HG02610 (cell line): Measurements from ENCODE around the gene RING1.
"Not testable (repeated sequence)": the region's sequence is repeated elsewhere in the genome, so short reads cannot be mapped to it uniquely, and the experiment has no call there.

Source experiments
- ATAC-seq: cut with Tn5 transposase; IDR thresholded peaks from one replicate; pipeline ENCODE4 v1.9.1; 2021; ENCODE audit warnings: mild to moderate bottlenecking, moderate library complexity; ENCODE audit not compliant: unreplicated experiment

The RING1 gene

DNA sequence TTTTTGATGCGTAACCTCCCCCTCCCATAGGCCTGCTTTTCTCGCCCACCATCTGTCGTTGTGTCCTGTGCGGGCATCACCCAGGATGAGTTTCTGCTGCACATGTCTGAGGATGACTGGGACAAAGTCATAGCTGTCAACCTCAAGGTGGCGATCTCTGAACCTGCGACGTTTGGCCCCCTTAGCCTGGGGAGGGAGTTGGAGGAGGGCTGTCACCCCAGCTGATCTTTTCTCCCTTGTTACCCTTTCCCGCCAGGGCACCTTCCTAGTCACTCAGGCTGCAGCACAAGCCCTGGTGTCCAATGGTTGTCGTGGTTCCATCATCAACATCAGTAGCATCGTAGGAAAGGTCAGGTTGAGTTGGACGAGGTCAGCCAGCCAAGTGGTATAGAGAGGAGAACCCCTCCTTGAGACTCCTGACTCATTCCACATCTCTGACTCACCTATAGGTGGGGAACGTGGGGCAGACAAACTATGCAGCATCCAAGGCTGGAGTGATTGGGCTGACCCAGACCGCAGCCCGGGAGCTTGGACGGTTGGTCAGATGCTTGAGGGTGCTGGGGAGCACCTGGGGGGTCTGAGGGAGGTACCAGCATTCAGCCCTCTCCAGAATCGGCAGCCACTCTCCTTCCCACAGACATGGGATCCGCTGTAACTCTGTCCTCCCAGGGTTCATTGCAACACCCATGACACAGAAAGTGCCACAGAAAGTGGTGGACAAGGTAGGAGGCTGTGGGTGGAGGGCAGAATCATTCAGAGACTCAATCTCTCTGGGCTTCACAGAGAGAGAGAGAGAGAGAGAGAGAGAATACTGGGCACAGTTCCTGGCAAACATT lies 2.9 kb upstream of the RING1 start:
- no peak for ATAC-seq

DNA sequence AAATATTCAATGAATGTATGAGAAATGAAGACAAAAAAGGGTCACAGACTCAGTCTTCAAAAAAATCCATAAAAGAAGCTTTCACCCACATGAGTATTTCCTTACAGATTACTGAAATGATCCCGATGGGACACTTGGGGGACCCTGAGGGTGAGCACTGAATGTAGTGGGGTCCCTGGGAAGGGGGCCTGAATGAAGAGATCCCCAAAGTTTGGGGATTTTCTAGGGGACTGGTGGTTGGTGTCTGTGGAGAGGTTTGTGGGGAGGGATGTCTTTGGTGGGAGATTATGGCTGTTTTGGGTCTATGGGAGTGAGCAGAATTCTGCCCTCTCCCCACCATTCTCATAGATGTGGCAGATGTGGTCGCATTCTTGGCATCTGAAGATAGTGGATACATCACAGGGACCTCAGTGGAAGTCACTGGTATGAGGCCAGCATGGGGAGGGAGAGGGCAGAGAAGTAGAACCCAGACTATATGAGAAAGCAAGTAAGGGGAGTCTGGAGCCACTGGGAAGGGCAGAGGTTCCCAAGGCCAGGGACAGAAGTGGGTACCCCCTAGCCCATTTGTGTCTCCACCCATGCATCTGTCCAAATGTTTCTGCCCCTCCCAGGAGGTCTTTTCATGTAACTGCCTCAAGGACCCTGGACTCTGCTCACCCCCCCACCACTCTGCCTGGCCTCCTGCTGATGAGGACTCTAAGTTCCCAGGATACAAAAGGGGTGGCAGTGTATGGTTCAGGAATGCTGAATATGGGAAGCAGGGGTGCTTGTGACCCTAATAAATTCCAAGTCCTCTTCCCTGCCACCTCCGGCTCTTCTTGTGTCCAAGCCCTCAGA lies 2.1 kb upstream of the RING1 start:
- ATAC-seq = no peak

DNA sequence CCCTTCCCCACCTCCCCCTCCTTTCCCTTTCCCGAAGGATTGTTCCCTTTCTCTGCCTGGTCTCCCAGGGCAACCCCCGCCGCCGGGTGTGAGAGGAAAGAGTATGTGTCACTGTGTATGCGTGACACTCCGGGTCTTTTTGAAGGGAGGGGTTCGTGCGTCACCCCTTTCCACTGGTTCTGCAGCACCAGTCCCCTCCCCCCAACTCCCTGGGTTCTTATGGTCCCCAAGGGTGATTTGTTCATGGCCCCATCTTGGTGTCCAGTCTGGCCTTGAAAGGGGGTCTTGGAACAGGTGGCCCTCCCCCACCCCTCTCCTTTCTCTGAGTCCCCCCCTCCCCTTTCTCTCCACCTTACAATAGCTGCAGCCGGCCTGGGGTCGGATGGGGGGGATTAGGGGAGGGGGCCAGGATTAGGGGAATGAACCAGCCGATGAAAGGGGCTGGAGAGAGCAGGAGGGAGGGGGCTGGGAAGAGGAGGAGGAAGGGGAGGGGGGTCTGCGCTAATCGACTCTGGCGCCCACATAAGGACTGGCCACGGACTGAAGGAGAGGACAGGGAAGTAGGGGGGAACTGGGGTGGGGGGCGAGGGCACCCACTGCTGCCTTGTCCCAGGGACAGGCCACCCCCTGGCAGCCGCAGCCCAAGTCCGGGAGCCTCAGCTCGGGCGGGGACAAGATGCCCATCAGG lies 1.3 kb upstream of the RING1 start:
- no peak for ATAC-seq

DNA sequence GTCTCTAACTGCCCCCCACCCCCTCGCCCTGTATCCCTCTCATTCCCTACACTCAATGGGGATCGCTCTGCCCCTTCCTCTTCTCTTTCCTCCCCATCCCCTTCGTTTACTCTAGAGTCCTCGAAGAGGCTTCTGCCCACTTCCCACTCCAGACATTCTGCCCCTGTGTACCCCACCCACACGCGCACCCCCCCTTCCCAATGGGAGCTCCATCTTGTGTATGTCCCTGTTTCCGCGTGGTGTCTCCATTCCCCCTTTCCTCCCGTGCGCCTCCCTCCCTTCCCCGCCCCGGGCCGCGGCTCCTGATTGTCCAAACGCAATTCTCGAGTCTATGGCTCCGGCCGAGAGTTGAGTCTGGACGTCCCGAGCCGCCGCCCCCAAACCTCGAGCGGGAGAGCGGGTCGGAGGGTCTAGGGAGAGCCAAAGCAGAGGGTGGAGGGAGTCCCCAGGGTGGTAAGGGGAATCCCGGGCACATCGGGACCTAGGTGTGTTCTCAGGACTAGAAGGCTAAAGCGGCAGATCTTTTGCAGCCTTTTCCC lies 679 bp upstream of the RING1 start:
- ATAC-seq = no peak

DNA sequence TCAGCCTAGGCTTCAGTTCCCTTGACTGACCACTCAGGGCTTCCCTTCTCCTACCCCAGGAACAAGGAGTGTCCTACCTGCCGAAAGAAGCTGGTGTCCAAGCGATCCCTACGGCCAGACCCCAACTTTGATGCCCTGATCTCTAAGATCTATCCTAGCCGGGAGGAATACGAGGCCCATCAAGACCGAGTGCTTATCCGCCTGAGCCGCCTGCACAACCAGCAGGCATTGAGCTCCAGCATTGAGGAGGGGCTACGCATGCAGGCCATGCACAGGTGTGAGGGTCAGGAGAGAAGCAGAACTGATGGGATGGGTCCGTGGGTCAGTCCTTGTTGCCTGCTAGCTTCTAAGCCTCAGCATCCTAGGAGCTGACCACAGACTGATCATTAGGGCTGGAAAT lies 1.6 kb downstream of the RING1 start:
- no peak for ATAC-seq

DNA sequence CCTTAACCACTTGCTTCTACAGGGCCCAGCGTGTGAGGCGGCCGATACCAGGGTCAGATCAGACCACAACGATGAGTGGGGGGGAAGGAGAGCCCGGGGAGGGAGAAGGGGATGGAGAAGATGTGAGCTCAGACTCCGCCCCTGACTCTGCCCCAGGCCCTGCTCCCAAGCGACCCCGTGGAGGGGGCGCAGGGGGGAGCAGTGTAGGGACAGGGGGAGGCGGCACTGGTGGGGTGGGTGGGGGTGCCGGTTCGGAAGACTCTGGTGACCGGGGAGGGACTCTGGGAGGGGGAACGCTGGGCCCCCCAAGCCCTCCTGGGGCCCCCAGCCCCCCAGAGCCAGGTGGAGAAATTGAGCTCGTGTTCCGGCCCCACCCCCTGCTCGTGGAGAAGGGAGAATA lies 2.8 kb downstream of the RING1 start:
- ATAC-seq = no peak

DNA sequence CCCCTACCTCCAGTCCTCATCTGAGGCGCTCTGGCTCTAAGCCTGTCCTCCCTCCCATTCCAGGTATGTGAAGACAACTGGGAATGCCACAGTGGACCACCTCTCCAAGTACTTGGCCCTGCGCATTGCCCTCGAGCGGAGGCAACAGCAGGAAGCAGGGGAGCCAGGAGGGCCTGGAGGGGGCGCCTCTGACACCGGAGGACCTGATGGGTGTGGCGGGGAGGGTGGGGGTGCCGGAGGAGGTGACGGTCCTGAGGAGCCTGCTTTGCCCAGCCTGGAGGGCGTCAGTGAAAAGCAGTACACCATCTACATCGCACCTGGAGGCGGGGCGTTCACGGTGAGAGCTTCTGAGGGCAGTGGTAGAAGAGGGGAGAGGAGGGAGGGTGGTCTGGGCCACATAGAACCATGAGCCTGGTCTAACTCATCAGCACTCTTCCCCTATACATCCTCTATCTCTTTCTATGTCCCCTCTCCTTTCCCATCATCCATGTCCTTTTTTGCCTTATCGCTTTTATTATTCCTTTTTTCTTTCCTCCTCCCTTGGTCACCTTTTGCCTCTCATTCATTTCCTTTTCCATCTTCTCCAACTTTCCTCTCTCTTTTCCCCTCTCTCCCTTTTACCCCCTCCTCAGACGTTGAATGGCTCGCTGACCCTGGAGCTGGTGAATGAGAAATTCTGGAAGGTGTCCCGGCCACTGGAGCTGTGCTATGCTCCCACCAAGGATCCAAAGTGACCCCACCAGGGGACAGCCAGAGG lies 3.5 kb downstream of the RING1 start:
- ATAC-seq = no peak

DNA sequence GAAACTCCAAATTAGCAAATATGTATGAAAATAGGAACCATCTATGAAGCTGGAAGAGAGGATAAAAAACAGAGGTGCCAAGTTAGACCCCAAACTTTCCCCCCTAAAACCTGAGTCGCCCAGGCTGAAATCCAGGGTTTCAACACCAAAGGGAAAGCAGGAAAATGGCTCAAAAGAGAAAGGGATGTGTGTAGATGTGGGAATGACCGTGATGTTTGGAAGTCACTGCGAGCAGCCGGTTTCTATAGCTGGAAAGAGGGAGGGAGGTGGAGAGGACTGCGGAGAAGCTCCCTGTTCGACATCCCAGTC lies 4.5 kb downstream of the RING1 start:
- ATAC-seq = no peak

DNA sequence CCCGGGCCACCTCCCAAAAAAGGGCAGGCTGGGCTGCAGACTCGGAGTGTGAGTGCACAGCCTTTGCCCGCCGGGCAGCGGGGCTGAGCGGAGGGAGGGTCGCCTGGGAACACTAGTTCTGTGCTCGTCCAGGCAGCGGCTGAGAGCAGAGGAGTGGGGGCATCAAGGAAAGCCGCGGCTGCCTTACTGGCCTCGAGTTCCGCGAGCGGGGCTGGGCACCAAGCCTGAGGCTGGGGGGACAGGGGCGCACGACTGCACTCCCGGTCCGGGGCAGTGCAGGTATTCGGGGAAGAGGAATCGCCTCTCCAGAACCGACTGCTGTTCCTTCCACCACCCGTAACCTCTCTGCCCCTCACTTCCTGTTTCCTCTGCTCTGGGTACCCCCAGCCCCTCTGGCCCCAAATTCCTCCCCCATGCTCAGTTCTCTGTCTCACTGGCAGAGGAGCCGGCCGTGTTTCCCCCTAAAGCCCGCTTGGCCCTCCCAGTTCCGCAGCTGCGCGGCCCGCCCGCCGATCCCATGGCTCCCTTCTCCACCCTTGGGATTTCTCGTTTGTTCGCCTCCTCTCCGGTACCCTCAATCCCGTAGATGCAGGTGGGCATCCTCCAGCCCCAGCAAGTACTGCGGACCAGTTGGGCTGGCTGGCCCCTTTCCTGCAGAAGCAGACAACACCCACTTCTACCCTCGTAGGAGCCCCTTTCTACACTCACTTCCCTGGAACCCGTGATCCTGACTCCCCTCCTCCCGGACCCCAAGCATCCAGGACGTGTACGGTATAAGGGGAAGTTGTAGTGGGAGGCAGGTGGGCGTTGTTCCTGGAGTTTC lies 5.1 kb downstream of the RING1 start:
- ATAC-seq = no peak

DNA sequence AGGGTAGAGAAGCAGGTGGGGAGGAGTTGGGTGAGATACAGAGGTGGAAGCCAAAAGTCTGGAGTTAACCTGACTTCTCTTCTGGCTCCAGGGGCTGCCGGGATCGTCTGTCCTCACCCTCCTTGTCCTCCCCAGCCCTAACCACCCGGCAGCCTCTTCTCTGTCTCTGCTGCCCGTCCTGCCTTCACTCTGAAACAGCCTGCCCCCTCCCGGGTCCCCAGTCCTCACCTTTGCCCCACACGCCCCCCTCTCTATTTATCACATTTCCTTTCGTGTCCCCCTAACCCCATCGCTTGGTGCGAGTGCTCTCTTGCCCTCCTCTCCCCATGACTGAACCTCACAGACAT lies 5.7 kb downstream of the RING1 start:
- no peak for ATAC-seq

DNA sequence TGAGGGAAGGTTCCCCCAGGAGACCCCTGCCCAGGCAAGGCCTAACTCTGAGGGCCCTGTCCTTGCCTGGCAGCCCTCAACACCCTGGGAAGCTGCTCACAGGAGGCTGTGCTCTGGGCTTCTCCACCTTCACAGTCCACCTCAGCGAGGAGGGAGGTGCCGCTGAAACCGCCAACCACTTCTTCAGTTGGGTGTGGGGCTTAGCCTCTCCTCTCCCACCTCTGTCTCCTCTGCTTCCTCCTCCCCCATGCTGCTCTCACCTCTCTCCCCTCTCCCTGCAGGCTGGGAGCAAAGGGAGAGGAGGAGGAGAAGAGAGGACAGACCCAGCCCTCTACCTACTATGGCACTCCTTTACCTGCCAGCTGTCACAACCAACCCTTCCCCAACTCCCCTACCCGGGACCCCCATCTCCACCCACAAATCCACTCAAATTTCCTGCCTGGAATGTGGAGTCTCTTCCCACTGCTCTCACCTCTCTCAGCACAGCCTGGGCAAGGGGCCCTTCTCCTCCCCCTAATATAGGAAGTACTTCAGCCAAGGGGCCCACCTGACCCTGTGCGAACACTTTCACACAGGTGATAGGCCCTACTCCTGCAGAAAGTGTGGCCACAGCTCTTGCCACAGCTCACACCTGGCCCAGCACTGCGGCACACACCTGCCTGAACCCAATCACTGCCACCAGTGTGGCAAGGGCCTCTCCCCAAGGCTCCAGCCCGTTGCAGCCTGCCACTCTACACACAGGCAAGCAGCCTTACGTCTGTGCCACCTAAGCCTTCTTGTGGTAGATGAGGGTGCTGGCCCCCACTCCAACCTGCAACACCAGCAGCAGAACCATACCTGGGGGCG lies 7.2 kb downstream of the RING1 start:
- no peak for ATAC-seq

DNA sequence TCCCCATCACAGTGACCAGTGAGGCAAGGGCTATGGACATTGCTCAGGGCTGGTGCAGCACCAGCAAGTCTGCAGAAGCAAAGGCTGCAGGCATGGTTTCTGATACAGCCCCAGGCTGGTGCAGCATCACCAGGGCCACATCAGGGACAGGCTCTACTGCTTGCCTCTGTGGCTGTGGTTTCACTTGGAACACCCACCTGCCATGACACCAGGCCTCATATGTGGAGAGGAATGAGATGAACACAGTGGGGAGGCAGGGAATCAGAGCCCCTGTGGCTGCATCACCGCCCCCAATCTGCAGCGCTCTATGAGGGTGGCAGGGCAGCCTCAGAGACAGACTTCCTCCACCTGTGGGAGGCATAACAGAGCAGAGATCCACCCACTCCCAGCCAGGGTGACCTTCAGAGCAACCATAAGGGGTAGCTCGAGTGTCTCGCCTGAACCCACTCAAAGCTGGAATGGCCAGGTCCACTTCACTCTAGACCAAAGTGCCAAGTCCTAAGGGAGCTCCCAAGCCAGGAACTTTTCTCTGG lies 7.9 kb downstream of the RING1 start:
- no peak for ATAC-seq

DNA sequence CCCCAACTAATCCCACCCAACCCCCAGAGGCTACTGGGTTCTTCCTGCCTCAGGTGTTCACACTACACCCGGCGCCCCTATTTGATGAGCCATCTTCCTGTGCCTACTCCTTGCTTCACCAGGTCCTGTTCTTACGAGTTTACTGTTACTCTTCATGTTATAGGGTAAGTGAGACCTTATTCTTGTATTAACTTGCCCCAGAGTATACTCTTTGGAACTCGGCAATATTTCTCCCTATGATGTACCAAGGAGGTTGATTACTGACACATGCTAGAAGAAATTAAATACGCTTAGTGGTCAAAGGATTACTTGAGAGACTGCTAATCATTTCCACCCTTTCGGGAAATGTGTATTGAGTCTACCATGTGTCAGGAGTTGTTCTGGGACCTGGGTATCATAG lies 8.9 kb downstream of the RING1 start:
- no peak for ATAC-seq

DNA sequence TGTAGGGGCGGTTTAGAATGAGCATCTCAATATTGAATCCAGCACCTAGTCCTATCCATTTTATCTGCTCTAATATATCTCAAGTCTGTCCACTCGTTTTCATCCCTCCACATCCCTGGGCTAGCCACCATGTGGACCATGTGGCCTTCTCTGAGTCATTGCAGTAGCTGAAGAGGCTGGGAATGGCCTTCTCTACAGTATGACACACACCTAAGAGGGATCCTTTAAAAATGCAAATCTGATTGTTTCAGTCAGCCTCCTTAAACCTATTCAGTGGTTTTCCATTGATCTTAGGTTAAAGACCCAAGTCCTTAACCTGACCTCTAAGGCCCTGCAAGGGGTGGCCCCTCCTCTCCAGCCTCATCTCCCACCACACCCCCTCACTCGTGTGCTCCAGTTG lies 9.4 kb downstream of the RING1 start:
- ATAC-seq = no peak

DNA sequence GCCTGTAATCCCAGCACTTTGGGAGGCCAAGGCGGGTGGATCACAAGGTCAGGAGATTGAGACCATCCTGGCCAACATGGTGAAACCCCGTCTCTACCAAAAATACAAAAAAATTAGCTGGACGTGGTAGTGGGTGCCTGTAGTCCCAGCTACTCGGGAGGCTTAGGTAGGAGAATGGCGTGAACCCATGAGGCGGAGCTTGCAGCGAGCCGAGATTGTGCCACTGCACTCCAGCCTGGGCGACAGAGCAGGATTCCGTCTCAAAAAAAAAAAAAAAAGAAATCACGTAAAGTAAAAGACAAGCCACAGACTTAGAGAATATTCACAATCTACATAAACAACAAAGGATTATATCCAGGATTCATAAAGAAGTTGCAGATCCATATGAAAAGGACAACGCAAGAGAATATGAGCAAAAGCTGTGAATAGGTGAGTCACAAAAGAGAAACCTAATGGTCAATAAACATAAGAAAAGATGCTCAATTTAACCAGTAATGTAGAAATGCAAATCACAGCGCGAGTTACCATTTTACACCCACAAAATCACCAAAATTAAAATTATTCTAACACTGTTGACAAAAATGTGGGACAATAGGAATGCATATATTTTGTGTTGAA lies 18.3 kb downstream of the RING1 start:
- not testable (repeated sequence) for ATAC-seq

DNA sequence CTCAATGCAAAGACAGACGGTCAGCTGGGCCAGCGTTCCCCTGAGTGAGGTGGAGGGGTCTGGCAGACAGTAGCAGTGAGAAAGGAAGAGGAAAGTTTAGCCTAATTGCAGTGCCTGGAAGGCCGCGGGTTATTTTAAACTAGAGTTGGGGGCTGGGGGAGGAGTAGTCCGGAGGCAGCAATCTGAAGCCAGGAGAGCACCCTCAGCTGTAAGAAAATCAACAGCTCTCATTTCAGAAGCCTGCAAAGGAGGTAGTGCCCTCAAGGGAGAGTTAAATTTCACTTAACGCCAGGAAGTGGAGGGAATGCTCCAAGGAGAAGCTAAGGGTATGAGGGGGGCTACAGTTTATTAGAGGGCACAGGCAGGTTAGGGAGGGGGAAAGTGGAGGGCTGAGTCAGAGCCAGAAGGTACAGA lies 26.9 kb downstream of the RING1 start:
- ATAC-seq = no peak

DNA sequence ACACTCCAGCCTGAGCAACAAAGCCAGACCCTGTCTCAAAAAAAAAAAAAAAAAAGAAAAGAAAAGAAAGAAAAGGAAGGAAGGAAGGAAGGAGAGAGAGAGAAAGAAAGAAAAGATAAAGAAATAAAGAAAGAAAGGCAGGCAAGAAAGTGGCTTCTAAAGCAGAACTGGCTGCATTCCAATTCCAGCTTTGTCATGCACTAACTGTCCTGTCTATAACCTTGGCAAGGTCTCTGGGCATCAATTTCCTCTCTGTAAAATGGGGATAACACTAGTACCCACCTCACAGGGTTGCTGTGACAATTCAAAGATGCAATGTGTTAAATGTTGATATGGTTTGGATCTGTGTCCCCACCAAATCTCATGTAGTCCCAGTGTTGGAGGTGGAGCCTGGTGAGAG lies 28.0 kb downstream of the RING1 start:
- no peak for ATAC-seq

DNA sequence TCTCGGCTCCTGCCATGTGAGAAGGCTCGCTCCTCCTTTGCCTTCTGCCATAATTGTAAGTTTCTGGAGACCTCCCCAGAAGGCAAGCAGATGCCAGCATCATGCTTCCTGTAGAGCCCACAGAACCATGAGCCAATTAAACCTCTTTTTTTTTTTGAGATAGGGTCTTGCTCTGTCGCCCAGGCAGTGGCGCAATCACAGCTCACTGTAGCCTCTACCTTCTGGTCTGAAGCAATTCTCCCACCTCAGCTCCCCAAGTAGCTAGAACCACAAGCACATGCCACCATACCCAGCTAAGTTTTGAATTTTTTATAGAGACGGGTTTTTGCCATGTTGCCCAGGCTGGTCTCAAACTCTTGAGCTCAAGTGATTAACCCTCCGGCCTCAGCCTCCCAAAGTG lies 28.6 kb downstream of the RING1 start:
- ATAC-seq = no peak

DNA sequence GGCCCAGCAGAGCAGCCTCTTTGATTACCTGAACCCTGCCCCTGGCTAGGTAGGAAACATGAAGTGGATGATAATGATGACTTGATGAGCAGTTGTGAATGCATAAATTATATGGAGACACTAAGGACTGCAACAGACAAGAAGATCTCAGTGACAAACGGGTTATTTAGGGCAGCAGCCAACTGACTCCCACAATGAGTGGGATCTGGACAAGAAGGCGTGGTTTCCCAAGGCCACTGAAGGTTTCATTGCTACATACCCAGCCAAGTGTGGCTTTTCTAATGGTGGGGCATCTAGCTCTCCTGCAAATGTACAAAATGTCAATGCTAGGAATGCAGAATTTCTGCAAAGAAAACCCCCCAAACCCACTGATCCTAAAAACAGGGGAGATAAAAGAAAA lies 29.4 kb downstream of the RING1 start:
- ATAC-seq = no peak
